Raji (cell line): ENCODE measurements around the gene EHD3.

Experiments
- POLR2A ChIP-seq: IDR thresholded peaks from 2 replicates; pipeline ENCODE4 v1.6.1; 2011; ENCODE audit warnings: low read depth, low read length, control low read depth; ENCODE audit not compliant: insufficient read depth

The EHD3 gene

DNA sequence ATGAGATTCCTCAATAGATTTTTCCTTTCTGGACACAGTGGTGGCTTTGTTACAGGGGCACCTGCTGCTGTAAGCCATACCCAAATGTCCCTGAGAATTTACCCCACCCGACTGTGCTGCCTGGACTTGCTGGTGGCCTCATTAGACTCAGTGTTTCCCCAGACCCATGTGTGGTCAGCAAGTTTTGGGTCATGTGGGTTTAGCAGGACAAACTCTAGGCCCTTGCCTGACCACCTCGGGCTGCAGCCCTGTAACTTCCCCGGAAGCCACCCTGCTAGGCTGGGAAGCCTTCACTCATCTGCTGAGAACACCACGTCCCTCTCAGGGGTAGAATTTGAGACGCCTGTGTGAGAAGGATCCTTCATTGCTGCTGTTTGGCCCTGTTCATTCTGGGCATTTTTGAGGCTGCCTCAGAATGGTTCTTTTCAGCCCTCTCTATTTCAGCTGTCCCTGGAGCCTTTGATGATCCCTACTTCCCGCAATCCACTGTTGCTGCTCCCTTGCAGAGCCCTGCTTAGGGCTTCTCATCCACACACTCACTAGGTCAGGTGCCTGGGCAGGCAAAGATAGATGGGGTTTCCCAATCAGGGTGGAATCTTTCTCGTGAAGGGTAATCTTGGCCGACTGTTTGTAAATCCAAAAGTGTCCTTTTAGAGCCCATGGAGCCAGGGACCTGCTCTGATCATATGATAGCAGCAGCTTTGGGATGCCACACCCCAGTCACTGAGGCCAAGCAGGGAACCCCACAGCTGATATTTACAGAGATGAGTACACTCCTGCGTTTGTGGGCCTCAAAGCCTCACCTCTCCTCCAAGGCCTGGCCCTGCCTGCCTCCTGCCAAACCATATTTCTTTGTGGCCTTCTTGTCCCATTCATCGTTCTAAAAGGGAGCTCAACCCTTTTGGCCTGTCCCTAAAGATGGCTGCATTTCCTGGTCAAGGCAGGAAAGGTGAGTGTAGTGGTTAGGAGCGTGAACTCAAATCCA, 6.7 kb downstream of the EHD3 start:
- TF ChIP-seq POLR2A = no peak

GRCh38 chr2:31241625-31242270, 7.8 kb downstream of the EHD3 start:
- TF ChIP-seq POLR2A = no peak

- no peak for TF ChIP-seq POLR2A
Measured at GRCh38 chr2:31243053-31243452, 9.1 kb downstream of the EHD3 start.

DNA sequence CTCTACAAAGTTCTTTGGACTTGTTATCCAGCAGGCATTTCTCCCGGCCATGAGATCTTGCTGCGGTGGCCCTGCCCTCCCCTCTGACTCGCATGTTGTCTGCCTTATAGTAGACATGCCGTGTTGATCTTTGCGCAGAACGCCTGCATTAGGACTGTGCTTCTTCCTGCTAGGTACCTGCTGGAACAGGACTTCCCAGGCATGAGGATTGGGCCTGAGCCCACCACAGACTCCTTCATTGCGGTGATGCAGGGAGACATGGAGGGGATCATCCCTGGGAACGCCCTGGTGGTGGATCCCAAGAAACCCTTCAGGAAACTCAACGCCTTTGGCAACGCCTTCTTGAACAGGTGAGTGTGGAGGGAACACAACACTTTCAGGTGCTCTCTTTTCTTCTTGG, 10.1 kb downstream of the EHD3 start:
- TF ChIP-seq POLR2A = no peak

DNA sequence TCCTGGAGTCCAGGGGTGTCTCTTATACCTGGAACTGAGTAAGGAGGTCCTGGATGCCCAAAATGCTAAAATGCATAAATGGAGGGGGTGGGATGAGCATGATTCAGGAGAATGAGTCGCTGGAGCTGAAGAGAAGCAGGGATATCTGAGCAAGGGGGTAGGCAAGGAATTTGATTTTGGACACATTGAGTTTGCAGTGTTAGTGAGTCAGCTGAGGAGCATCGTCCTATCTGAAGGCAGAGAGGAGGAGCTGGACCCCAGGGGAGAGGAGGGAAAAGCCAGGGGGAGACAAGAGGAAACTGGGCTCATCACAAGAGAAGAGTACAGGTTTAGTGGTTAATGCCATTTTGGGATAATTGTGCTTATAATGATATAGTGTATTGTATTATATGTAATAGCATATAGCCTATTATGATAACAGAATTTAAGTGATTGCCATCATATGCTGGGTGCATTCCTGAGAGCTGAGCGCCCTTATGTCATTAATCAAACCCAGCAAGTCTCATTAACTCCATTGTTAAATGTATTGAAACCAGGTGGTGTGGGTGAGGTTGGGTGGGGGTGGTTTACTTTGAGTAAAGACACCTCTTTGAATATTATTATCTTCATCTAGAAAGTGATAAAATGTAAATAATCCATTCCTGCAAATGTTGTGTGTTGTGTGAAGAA, 12.4 kb downstream of the EHD3 start:
- no peak for TF ChIP-seq POLR2A

DNA sequence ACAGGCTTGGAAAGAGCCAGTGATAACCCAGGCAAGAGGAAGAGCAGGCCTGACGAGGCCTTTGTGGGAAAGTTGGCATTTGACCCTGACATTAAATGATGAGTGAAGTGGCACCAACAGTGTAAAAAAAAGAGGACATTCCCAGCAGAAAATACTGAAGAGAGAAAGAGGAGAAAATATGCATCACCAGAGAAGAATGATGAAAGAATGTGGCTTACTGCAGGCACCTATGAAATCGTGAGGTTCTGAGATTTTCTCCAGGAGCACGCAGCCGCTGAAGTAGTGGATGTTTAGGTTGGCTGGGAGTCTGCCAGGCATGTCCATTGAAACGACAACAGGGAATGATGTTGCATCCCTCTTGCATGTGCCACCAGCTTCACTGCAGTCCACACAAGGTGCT, 13.8 kb downstream of the EHD3 start:
- TF ChIP-seq POLR2A = no peak

- TF ChIP-seq POLR2A = no peak
Measured at GRCh38 chr2:31248139-31248538, 14.2 kb downstream of the EHD3 start.

GRCh38 chr2:31249009-31249690, 15.2 kb downstream of the EHD3 start:
- TF ChIP-seq POLR2A = no peak

- no peak for TF ChIP-seq POLR2A
Measured at GRCh38 chr2:31251018-31251417, 17.1 kb downstream of the EHD3 start.

DNA sequence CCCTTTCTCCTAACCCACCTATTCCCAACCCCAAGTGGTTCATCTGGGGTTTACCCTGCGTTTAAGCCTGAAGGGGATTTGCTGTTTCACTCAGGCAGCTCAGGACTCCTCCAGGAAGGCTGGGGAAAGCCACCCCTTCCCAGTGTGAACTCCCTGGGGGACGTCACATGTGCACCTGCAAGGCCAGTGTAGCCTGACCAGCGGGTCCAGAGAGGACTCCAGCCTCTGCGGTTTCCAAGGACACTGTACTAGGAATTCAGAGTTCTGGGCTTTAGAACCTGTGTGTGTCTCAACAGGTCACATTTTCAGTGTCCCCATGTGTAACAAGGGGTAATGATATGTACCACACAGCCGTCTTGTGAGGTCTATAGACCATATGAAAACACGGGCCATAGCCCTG, 17.9 kb downstream of the EHD3 start:
- TF ChIP-seq POLR2A = no peak

DNA sequence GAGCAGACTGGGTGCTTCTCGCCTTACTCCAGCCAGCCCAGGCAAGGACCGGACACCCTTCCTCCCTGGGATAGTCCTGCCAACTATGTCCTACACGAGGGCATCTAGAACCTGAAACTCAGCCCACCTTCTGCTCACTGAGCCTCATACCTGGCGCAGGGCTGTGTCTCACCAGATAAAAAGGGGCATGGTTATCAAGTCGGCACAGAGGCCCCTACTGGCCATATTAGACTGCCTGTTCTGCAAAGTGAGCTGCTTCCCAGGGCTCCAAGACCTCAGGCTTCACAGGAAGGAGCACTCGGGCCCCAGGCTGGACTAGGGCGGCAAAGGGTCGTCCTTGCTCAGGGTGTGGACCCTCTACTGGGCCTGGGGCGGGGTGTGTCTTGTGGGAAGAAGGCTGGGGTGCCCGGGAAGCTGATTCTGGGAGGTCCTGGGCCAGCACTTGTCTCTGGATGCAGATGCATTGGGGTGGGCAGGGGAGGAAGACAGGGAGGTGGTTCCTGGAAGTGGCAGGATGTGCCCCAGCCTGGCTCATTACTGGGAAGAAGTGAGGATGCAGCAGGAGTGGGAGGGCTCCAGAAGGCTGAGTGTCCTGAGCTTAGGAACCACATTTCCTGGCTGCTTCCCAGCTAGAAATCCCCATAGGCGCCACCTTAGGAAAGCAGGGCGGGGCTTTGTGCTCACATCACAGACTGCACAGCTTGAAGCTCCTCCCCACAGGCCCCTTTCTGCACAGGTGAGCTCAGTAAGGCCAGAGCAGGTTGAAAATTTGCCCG, 19.6 kb downstream of the EHD3 start:
- TF ChIP-seq POLR2A = no peak

GRCh38 chr2:31254237-31255203, 20.6 kb downstream of the EHD3 start:
- TF ChIP-seq POLR2A = no peak

- no peak for TF ChIP-seq POLR2A
Measured at GRCh38 chr2:31255911-31256571, 22.1 kb downstream of the EHD3 start.
